ENCODE data around the gene FDCSP.
"Not testable (repeated sequence)": the region's sequence is repeated elsewhere in the genome, so short reads cannot be mapped to it uniquely, and the experiment has no call there.

Gene FDCSP

DNA sequence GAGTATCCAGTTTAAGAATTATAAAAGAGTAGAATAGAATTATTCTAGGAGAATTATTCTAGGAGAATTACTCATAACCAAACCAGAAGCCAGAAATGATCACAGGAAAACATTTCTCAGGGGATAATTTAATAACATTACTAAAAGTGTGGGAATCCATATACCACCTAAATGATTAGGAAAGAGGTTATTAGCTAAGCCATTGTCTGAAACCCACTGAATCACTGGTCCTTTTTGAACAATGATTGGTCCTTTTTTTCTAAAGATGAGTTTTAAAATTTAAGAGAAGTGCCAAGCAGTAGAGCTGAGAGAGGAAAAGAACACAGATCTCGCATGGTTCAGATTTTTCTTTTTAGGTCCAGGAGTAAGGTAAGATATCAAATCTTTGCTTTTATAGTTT lies 30.5 kb upstream of the FDCSP start, which contains the start of gene ODAM:
Gene ODAM (plus strand): TSS at position 301 of the 400 bp plus-strand sequence. CDS start 819 bp downstream, outside the sequence.
- Mint-ChIP-seq H3K27ac (peak within 1 kb of the TSS in 1 of 3 experiments; percentile 12), H3K36me3 (ENCODE audit: low read depth) (no peaks in the 10 kb centered on the region), H3K27me3 (ENCODE audit: low read depth) (no peaks in the 10 kb centered on the region), H3K4me3 (no peak within 1 kb of the TSS), H3K9me3 (no peaks in the 10 kb centered on the region), H3K4me1 (peaks cover 7% of the 10 kb centered on the region)
- no peak for TF ChIP-seq CTCF (IDR thresholded peaks at IDR 0.05; ENCODE audit: unreplicated experiment in 3 of 3)

- Mint-ChIP-seq H3K4me3 (no peak overlapping the region), H3K4me1 (peaks cover 7% of the 10 kb centered on the region), H3K27ac (peak overlapping the region in 1 of 3 experiments; percentile 12), H3K27me3 (ENCODE audit: low read depth) (no peaks in the 10 kb centered on the region), H3K36me3 (ENCODE audit: low read depth) (no peaks in the 10 kb centered on the region), H3K9me3 (no peaks in the 10 kb centered on the region)
- TF ChIP-seq CTCF (IDR thresholded peaks at IDR 0.05; ENCODE audit: unreplicated experiment in 3 of 3), result no peak
These were observed 29.1 kb upstream of the FDCSP start for GRCh38 chr4:70196857-70197256.

GRCh38 chr4:70197842-70198241 lies 28.1 kb upstream of the FDCSP start:
- Mint-ChIP-seq H3K36me3 (ENCODE audit: low read depth) (no peaks in the 10 kb centered on the region), H3K27me3 (ENCODE audit: low read depth) (no peaks in the 10 kb centered on the region), H3K4me3 (no peak overlapping the region), H3K27ac (peak overlapping the region; percentile 49 to 94 (median 93)), H3K9me3 (no peaks in the 10 kb centered on the region), H3K4me1 (peaks cover 7% of the 10 kb centered on the region)
- no peak for TF ChIP-seq CTCF (IDR thresholded peaks at IDR 0.05; ENCODE audit: unreplicated experiment in 3 of 3)

GRCh38 chr4:70203601-70204000 lies 22.3 kb upstream of the FDCSP start:
- no peak for TF ChIP-seq CTCF (IDR thresholded peaks at IDR 0.05; ENCODE audit: unreplicated experiment in 3 of 3)
- Mint-ChIP-seq H3K27me3 (ENCODE audit: low read depth) (no peaks in the 10 kb centered on the region), H3K36me3 (ENCODE audit: low read depth) (no peaks in the 10 kb centered on the region), H3K9me3 (no peaks in the 10 kb centered on the region), H3K4me3 (no peak overlapping the region), H3K27ac (no peak overlapping the region), H3K4me1 (no peaks in the 10 kb centered on the region)

- H3K27ac Mint-ChIP-seq; H3K4me1 Mint-ChIP-seq; H3K4me3 Mint-ChIP-seq; H3K36me3 Mint-ChIP-seq (ENCODE audit: low read depth); H3K27me3 Mint-ChIP-seq (ENCODE audit: low read depth): not testable (repeated sequence)
- peaks cover 13% of the 10 kb centered on the region for H3K9me3 Mint-ChIP-seq
These were observed 13.2 kb upstream of the FDCSP start for GRCh38 chr4:70212752-70213151.

DNA sequence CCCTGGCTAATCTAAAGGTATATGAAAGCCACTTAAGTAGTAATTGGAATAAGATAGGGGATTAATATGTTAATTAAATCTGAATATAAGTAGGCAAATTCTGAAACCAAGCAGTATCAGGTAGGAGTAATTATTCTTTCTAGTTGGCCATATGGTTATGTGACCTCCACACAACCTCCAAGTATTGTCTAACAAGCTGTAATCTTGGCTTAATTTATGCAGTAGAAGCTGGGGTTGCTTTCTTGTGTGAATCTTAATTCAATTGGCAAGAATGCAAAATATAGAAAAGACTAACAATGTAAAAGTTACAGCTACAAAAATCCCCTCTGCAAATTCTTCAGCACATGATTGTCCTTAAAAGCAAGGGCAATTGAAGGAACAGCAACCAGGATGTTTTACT lies 9.8 kb upstream of the FDCSP start:
- peak overlapping the region in 2 of 3 experiments; percentile 68 to 87 for H3K27ac Mint-ChIP-seq

DNA sequence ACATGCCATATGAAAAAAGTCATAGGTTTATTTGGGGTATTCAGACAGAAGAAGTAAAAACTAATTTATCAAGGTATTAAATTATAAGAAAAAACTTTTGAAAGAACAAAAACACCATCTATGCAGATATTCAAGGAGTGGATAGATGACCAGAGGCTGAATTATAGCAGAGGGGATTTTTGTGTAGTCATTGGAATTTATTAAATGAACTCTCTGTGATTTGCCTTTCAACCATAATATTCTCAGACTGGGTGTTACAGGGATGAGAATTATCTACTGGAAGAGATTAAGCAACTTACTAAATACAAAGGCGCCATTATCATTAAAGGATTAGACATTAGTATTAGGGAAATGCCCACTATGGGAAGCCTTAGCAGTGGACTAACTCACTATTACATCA lies 9.4 kb upstream of the FDCSP start:
- H3K4me1 Mint-ChIP-seq; H3K27me3 Mint-ChIP-seq (ENCODE audit: low read depth); H3K9me3 Mint-ChIP-seq; H3K4me3 Mint-ChIP-seq; H3K36me3 Mint-ChIP-seq (ENCODE audit: low read depth): not testable (repeated sequence)
- peak overlapping the region in 2 of 3 experiments; percentile 68 to 87 for H3K27ac Mint-ChIP-seq

More for the DNA sequence above, 9.8 kb upstream of the FDCSP start:
- H3K36me3 Mint-ChIP-seq (ENCODE audit: low read depth); H3K4me3 Mint-ChIP-seq; H3K4me1 Mint-ChIP-seq; H3K27me3 Mint-ChIP-seq (ENCODE audit: low read depth): not testable (repeated sequence)
- peaks cover 10% of the 10 kb centered on the region for H3K9me3 Mint-ChIP-seq

- H3K27ac Mint-ChIP-seq, result peak overlapping the region in 2 of 3 experiments; percentile 80 to 94
- H3K27me3 Mint-ChIP-seq (ENCODE audit: low read depth); H3K36me3 Mint-ChIP-seq (ENCODE audit: low read depth); H3K4me3 Mint-ChIP-seq; H3K9me3 Mint-ChIP-seq: not testable (repeated sequence)
- H3K4me1 Mint-ChIP-seq, result peaks cover 14% of the 10 kb centered on the region
These were observed 4.5 kb upstream of the FDCSP start for GRCh38 chr4:70221389-70221788.

- Mint-ChIP-seq H3K27ac (peak overlapping the region in 2 of 3 experiments; percentile 80 to 94), H3K4me1 (peaks cover 17% of the 10 kb centered on the region)
- H3K36me3 Mint-ChIP-seq (ENCODE audit: low read depth); H3K4me3 Mint-ChIP-seq; H3K27me3 Mint-ChIP-seq (ENCODE audit: low read depth); H3K9me3 Mint-ChIP-seq: not testable (repeated sequence)
These were observed 4.1 kb upstream of the FDCSP start for GRCh38 chr4:70221818-70222217.

All from nephron (organoid).